NCI-H524 treated with DMSO at 0.1 percent for 48 hours (cell line): ENCODE results near the gene LEMD1.
"Not testable (repeated sequence)": the region's sequence is repeated elsewhere in the genome, so short reads cannot be mapped to it uniquely, and the experiment has no call there.

Source experiments
- DNase-seq: peaks from one replicate; lab custom pipeline; 2025; lab: John Stamatoyannopoulos, UW

The LEMD1 gene

GRCh38 chr1:205429762-205430695, 8.2 kb upstream of the LEMD1 start:
- no peak for DNase-seq

DNA sequence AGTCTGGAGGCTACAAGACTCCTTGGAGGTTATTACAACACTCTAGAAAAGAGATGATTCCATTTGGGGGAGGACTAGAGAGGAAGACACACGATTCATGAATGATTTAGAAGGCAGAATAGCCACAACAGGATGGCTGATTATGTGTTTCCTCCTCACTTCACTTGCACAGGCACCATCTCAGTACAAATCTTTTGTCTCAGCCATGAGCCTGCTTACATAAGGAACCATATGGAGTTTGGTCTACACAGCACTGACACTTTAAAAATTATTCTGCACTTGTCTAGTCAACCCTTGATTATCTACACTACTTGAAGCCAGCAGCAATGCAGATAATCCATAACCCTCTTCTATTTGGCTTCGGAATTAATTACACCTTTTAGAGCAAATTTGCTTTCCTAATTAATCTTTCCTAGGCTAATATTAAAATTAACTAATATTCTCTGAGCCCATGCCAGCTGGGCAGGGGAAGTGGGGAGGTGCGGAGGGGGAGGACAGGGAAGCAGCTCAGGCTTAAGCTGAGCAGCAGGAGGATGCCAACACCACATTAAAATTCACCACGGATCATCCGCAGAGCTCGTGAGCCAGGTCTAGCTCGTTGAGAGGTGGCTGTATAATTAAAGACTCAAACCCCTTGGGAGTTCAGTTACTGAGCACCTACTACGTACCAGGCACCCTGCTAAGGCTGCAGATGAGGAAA, 3.2 kb upstream of the LEMD1 start:
- peak; percentile 88 for DNase-seq

GRCh38 chr1:205423814-205424399, 2.1 kb upstream of the LEMD1 start:
- peak; percentile 33 for DNase-seq

GRCh38 chr1:205422993-205423642, 1.3 kb upstream of the LEMD1 start:
- no peak for DNase-seq

- DNase-seq, result no peak
Measured at GRCh38 chr1:205420938-205421337, 918 bp downstream of the LEMD1 start.

DNA sequence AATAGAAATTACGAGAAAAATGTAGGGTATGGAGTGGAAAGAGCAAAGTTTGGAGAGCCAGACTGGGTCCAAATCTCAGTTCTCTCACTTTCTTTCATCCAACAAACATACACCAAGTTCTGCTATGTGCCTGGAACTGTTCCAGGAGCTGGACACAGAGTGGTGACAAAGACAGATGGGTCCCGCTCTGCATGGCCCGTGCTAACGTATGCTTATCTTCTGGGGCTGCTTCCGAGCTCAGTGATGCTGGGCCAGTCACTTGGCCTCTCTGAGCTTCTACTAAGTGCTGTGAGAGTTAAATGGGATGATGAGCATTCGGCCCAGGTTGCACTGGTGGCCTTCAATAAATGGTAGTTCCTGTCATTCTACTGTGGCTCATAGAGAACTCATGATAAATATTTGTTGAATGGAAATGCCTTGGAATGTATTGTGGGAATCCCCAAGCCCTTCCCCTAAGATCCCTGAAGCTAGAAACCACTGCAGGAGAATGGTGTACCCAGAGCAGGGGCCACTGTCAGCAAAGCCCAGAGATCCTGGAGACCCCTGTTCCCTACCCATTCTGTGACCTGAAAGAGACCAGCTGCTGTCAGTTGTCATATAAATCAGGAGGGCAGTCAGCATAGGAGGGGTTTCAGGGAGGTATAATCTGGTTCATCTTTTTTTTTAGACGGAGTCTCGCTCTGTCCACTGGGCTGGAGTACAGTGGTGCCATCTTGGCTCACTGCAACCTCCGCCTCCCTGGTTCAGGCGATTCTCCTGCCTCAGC, 3.8 kb downstream of the LEMD1 start:
- DNase-seq, result no peak

GRCh38 chr1:205416322-205416721, 5.5 kb downstream of the LEMD1 start:
- peak; percentile 5 for DNase-seq

- DNase-seq, result no peak
Measured at GRCh38 chr1:205410581-205411298, 11.1 kb downstream of the LEMD1 start.

DNA sequence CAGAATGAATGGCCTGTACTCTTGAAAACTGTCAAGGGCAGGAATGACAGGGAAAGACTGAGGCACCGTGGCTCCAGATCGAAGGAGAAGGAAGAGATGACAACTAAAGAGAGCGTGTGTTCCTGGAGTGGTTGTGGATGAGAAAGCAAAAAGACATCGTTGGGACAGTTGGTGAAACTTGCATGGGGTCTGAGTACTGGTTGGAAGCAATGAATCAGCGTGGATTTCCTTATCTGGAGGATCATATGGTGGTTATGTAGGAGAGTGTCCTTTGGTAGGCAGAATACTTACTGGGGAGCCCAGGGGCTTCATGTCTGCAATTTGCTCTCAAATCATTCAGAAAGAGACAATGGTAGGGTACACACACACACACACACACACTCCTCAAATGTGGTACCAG, 13.9 kb downstream of the LEMD1 start:
- no peak for DNase-seq

DNA sequence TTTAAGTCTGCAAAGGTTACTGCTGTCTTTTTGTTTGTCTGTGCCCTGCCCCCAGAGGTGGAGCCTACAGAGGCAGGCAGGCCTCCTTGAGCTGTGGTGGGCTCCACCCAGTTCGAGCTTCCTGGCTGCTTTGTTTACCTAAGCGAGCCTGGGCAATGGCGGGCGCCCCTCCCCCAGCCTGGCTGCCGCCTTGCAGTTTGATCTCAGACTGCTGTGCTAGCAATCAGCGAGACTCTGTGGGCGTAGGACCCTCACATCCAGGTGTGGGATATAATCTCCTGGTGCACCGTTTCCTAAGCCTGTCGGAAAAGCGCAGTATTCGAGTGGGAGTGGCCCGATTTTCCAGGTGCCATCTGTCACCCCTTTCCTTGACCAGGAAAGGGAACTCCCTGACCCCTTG, 15.6 kb downstream of the LEMD1 start:
- not testable (repeated sequence) for DNase-seq

DNA sequence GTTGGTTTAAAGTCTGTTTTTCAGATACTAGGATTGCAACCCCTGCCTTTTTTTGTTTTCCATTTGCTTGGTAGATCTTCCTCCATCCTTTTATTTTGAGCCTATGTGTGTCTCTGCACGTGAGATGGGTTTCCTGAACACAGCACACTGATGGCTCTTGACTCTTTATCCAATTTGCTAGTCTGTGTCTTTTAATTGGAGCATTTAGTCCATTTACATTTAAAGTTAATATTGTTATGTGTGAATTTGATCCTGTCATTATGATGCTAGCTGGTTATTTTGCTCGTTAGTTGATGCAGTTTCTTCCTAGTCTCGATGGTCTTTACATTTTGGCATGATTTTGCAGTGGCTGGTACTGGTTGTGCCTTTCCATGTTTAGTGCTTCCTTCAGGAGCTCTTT, 17.4 kb downstream of the LEMD1 start:
- not testable (repeated sequence) for DNase-seq

- no peak for DNase-seq
Measured at GRCh38 chr1:205398586-205398985, 23.3 kb downstream of the LEMD1 start.

- DNase-seq, result peak; percentile 49
Measured at GRCh38 chr1:205396967-205397616, 24.8 kb downstream of the LEMD1 start.

DNA sequence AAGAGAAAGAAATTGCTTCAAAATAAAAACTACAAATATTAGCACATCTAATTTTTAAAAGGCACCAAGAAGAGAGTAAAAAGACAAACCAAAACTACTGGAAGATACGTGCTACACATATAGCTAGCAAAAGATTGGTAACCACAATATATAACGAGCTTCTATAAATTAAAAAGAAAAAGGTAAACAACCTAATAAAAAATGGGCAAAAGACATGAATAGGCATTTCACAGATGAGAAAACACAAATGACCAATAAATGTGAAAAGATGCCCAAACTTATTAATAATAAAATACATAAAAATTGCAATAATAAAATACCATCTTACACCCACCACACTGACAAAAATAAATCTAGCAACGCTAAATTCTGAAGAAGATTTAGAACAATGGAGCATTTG, 26.2 kb downstream of the LEMD1 start:
- no peak for DNase-seq

DNA sequence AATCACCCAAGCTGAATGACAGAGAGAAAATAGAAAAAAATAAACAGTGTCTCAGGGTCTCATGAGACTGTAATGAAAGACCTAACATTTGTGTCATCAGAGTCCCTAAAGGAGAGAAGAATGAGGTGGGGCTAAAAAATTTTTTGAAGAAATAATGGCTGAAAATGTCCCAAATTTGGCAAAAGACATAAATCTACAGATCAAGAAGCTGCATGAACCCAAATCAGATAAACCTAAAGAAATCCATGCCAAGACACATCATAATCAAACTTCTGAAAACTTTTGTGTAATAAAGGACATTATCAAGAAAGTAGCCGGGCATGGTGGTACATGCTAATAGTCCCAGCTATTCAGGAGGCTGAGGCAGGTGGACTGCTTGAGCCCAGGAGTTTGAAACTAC, 29.2 kb downstream of the LEMD1 start:
- DNase-seq, result no peak

DNA sequence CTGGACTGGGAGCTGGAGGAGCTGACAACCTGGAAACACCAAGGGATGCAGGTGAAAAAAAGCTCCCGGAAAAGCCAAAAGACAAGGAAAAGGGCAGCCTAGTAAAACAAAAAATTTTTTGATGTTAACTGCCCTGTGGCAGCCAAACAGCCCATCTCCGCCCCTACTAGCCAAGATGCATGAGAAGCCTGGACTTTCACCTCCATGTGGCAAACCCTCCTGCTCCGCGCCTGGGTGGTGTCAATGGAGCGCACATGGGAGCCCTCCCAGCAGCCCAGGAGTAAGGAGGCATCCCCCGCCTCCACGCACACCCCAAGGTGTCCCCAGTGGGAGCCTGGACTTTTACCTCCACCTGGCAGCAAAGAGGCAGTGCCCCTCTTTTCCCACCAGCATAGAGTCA, 30.5 kb downstream of the LEMD1 start:
- no peak for DNase-seq

- DNase-seq, result no peak
Measured at GRCh38 chr1:205387845-205388244, 34.0 kb downstream of the LEMD1 start.

DNA sequence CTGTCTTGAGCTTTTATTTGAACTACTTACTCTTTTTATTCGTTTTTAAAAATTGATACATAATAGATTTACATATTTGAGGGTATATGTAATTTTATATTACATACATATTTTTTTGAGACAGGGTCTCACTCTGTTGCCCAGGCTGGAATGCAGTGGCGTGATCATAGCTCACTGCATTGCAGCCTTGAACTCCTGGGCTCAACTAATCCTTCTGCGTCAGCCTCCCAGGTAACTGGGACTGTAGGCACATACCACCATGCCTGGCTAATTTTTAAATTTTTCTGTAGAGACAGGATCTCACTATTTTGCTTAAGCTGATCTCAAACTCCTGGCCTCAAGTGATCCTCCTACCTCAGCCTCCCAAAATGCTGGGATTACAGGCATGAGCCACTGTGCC, 38.9 kb downstream of the LEMD1 start:
- not testable (repeated sequence) for DNase-seq

- DNase-seq, result peak; percentile 33
Measured at GRCh38 chr1:205382561-205382960, 39.3 kb downstream of the LEMD1 start.

GRCh38 chr1:205381305-205381704, 40.6 kb downstream of the LEMD1 start:
- no peak for DNase-seq
